GM12872 (cell line): Measurements from ENCODE around the gene PAQR9.

Experiments used
- CTCF ChIP-seq: IDR thresholded peaks from 3 replicates; pipeline ENCODE4 v1.5.1; 2011; ENCODE audit warnings: low read depth, mild to moderate bottlenecking, low read length, moderate library complexity; ENCODE audit not compliant: insufficient read depth

Gene PAQR9

GRCh38 chr3:142987707-142988106 is 24.2 kb upstream of the PAQR9 start:
- TF ChIP-seq CTCF, result no peak

DNA sequence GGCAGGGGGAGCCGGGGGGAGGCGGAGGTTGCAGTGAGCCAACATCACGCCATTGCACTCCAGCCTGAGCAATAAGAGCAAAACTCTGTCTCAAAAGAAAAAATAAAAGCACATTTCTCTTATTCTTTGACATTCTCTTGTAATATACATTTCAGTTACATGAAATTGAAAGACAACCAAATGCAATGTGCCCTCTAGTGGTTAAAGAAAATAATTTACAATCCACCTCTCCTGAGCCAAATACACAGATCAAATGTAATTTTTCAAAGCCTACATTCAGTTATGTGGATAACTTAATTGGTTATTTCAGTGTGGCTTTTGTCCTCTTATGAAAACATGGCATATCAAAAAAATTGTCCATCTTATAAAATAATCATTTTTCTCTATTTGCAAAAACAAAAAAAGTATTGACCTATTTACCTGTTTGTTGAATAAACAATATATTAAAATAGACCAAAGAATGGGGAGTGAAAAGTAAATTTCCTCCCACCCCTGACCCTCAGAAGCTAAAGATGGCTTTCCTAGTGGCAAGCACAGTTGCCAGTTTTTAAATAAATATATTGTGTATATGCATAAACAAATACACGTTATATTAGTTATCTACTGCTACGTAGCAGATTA is 23.7 kb upstream of the PAQR9 start:
- peak; percentile 57; the same call in 1 of the 3 replicates for TF ChIP-seq CTCF

DNA sequence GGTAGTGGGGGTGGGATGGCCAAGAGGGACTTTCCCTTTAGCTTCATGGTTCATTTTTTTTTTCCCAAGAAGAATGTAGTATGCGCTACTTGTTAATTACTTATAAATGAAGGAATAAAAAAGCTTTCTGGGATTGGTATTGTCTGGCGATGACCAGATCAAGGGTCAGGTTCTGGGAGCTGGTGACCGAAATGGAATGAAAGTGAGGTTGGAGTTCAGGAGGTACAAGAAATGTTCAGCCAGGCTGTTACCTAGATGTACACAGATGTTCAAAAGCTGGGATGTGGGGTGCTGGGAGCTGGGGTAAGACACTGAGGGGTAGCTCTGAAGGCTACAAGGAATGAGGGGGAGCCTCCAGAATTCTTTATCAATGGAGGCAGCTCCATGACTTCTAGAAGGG is 20.8 kb upstream of the PAQR9 start:
- TF ChIP-seq CTCF, result no peak

DNA sequence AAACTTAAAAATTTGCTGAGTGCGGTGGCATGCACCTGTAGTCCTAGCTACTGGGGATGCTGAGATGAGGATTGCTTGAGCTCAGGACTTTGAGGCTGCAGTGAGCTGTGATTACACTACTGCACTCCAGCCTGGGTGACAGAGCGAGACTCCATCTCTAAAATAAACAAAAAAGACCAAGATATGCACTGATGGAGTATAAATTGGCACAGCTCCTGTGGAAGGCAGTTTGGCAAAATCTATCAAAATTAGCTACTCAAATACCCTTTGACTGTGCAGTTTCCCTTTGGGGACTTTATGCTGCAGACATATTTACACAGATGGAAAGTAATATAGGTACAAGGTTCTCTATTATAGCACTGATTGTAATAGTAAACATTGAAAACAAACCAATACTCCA is 19.8 kb upstream of the PAQR9 start:
- TF ChIP-seq CTCF, result no peak

DNA sequence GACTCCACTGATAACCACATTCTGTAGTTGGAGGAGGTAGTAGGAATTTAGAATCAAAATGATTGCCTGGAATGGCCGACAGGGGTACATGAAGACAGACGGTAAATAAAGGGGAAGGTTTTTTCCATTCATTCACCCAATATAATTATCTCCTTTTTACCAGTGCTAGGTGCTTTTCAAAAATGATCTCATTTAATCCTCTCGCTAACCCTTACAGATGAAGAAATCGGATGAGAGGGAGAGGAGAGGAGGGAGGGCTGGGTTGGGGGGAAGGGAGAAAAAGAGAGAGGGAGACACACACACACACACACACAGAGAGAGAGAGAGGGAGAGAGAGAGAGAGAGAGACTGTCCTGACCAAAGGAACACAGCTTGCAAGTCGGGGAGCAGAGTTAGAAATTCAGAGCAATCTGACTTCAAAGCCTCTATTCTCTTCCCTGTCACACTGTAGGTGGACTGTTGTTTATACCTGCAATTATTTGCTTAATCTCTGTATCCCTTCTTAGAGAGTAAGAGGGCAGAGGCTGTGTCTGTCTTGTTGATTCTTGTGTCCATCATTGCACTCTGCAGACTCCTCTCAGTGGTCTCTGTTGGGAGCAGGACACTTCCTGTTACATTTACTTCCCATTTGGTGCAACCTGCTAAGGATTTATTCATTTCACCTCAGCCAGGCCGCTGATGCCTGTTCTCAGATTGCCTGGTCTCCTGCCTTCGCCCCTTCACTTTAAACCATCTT is 18.7 kb upstream of the PAQR9 start:
- TF ChIP-seq CTCF, result no peak

DNA sequence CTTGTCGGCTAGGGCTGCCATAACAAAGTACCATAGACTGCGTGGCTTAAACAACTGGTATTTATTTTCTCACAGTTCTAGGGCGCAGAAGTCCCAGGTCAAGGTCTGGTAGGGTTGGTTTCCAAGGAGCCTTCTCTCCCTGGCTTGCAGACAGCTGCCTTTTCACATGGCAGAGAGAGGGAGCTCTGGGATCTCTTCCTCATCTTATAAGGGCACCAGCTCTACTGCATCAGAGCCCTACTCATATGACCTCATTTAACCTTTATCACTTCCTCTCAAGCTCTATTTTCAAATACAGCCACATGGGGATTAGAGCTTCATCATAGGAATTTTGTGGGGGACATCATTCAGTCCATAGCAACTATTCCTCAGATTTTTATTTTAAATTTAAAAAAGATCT is 17.6 kb upstream of the PAQR9 start:
- TF ChIP-seq CTCF, result no peak

- no peak for TF ChIP-seq CTCF
Observed at GRCh38 chr3:142977399-142977728, 13.9 kb upstream of the PAQR9 start.
